Activated CD8-positive, alpha-beta memory T cell treated with anti-CD3 and anti-CD28 coated beads for 36 hours (primary cell): ENCODE data around the gene RNPEP. TPM values are rescaled to one million over a fixed set of nuclear protein-coding genes. Genes with fewer than 3 reads are reported as not detected.

ENCODE experiments used
- CTCF ChIA-PET: fragments of 350-600 bp; sonication (Branson Sonifier 250); formaldehyde crosslinking; loops from one replicate; lab custom pipeline; 2021; ENCODE audit warnings: antibody characterized with exemption; lab: Charles Lee
- POLR2A ChIA-PET: fragments of 350-600 bp; sonication (Branson Sonifier 250); formaldehyde crosslinking; loops from one replicate; lab custom pipeline; 2021; ENCODE audit warnings: antibody characterized with exemption; lab: Charles Lee
- total RNA-seq, 2 experiments: library from RNA; stranded (reverse); gene quantifications; one replicate each; pipeline ENCODE4 v1.2.3, GENCODE V29; 2021

Gene RNPEP
- total RNA-seq, 2 experiments from 2014 or later, result 37.0 to 39.4 TPM

GRCh38 chr1:202002507-202002906 is 20.1 kb downstream of the RNPEP start:
- ChIA-PET CTCF (interaction anchor here (0.6 to 1.8 kb wide), 3 partner anchors 8 to 146 kb away, joined by 3 to 5 read pairs (median 3); partner anchors contain the start of gene ELF3), POLR2A (no interaction called here)

DNA sequence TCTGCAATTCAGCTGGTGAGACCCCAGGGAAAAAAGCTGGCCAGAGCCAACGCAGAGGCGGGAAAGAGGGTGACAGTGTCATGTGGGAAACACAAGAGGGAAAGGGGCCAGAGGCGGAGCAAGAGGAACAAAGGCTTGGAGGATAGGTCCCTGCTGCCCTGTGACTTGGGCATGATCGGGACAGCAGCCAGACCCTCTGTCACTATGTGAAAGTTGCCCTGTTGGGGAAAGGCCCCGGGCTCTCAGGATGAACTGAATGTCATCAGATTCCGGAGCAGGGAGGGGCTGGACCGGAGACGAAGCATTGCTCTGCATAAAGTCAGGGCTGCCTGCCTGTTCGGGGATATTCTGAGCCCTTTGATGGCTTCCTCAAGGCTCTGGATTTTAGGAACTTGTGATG is 22.3 kb downstream of the RNPEP start:
- POLR2A ChIA-PET, result no interaction called here
- CTCF ChIA-PET, result no interaction called here

DNA sequence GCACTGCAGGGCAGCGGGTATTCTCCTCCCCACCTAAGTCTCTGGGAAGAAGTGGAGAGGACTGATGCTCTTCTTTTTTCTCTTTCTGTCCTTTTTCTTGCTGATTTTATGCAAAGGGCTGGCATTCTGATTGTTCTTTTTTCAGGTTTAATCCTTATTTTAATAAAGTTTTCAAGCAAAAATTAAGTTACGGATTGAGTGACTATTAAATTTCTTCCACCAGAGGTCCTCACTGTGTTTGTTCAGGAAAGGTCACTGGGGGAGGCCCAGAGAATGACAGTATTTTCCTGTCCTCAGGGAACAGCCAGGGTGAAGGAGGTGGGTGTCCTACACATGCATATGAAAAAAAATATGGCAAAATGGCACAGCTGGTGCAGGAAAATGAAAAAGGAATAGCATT is 23.5 kb downstream of the RNPEP start:
- CTCF ChIA-PET, result no interaction called here
- POLR2A ChIA-PET, result no interaction called here

GRCh38 chr1:202007304-202007703 is 24.9 kb downstream of the RNPEP start:
- POLR2A ChIA-PET, result no interaction called here
- CTCF ChIA-PET, result interaction anchor here (0.6 to 1.8 kb wide), 4 partner anchors 10 to 128 kb away, joined by 3 to 4 read pairs (median 3); no protein-coding TSS in a partner anchor

DNA sequence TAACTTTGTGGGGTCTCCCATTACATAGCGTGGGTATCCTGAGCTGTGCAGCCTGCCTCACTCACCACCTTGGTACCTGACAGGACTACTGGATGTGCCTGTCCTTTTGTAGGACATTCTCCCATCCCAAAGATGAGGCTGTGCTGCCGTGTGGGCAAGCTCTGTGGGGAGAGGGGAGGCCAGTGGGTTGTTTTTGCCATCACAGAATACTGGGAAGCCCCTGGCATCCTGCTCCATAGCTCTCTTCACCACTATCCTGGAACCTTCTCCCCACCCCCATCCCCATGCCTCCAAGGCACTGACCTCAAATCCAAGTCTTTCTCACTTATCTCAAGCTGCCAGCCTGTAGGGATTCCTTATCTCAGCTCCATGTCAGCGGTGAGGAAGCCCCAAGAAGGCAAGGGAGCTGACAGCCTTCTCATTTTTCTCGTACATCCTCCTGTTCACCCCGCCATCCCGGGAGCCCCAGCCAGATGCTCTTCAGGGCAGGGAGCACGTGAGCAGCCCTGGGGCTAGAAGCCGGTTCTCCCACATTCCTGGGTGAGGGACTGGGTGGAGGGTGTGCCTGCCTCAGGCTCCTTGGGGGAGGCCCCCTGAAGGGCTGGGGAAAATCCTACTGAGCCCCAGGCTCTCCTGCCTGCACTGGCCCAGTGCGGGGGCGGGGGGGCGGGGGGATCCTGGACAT is 25.5 kb downstream of the RNPEP start:
- CTCF ChIA-PET, result interaction anchor here (0.6 to 2.0 kb wide), 5 partner anchors 9 to 128 kb away, joined by 3 to 5 read pairs (median 3); no protein-coding TSS in a partner anchor
- POLR2A ChIA-PET, result no interaction called here

- CTCF ChIA-PET, result interaction anchor here (0.5 to 2.3 kb wide), 10 partner anchors 8 to 131 kb away, joined by 3 to 8 read pairs (median 4); partner anchors contain the start of gene RNPEP
- POLR2A ChIA-PET, result no interaction called here
Measured at GRCh38 chr1:202009326-202010179, 27.1 kb downstream of the RNPEP start.

DNA sequence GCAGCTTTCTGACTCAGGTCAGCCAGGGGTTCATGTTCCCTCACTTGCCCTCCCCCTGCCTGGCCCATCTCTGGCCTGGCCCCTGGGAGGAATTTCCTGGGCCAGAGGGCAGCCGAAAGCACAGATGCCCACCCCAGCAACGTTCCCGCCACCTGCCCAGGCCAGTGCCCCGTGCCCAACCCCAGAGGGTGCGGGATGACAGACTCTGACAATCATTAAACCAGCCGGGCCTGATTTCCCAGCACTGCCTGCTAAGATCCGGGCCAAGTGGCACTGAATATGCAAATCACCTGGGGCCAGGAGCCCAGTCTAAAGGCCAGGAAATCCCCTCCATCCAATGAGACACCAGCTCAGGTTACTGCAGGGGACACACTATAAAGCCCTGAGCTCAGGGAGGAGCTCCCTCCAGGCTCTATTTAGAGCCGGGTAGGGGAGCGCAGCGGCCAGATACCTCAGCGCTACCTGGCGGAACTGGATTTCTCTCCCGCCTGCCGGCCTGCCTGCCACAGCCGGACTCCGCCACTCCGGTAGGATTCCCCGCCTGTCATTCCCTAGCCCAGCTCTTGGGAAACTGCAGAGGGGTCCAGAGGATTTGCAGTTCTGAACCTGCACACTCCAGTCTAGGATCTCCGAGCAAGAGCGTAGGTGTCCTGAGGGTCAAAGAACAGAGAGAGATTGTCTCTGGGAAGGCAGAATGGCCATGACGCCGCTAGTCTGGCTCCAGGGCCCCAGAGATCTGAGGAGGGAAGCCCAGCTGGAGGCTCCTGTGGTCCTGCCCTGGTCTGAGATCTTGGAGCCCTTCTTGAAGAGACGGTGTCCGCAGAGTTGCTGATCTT is 27.9 kb downstream of the RNPEP start, which contains the start of gene ELF3:
ELF3 (plus strand) TSS at position 408 of the 836 bp plus-strand sequence. CDS start 550 bp downstream, outside the sequence.
- ChIA-PET POLR2A (no interaction called here), CTCF (interaction anchor here (0.5 to 2.3 kb wide), 6 partner anchors 9 to 130 kb away, joined by 3 to 8 read pairs (median 4); no protein-coding TSS in a partner anchor)

DNA sequence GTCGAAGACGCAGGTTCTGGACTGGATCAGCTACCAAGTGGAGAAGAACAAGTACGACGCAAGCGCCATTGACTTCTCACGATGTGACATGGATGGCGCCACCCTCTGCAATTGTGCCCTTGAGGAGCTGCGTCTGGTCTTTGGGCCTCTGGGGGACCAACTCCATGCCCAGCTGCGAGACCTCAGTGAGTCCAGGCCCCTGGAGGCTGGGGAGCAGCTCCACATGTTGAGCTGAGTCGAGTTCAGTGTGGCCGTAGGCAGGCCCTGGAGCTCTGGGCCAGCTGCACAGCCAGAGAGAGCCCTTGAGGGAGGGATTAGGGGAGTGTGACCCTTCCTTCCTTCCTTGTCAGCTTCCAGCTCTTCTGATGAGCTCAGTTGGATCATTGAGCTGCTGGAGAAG is 29.5 kb downstream of the RNPEP start:
- POLR2A ChIA-PET, result no interaction called here
- CTCF ChIA-PET, result interaction anchor here (1.4 to 2.3 kb wide), 2 partner anchors 116 to 123 kb away, joined by 5 to 8 read pairs; no protein-coding TSS in a partner anchor

DNA sequence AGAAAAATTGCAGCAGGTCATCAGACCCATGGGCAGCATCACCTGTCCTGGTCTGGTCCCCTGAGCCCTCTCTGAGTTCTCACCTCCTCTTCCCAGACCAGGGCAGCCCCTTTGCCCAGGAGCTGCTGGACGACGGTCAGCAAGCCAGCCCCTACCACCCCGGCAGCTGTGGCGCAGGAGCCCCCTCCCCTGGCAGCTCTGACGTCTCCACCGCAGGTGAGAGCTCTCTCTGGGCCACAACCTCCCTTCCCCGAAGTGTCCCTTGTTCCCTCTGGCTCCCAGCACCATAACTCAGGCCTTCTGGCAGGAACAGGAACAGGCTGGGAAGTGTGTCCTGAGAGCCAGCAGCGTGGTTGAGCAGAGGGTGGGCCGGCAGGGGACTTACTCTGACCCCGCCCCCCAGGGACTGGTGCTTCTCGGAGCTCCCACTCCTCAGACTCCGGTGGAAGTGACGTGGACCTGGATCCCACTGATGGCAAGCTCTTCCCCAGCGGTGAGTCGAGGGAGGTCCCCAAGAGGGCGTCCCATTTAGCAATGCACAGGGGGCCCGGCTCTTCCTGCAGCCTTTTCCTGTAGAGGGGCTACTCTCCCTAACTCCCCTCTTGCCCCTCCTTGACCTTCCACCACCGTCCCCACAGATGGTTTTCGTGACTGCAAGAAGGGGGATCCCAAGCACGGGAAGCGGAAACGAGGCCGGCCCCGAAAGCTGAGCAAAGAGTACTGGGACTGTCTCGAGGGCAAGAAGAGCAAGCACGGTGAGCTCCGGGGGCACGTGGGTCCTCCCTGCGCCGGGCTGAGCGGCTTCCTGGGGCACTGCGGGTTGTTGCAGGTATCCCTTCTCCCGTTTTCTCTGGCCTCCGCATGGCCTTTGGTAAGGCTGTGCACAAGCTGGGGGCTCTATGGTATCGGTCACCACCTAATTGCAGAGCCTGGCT is 30.4 kb downstream of the RNPEP start:
- ChIA-PET CTCF (interaction anchor here (0.6 to 1.4 kb wide), 3 partner anchors 10 to 117 kb away, joined by 3 to 5 read pairs (median 3); no protein-coding TSS in a partner anchor), POLR2A (no interaction called here)

GRCh38 chr1:202013603-202014002 is 31.2 kb downstream of the RNPEP start:
- POLR2A ChIA-PET, result no interaction called here
- CTCF ChIA-PET, result interaction anchor here (0.6 to 0.9 kb wide), 2 partner anchors 74 to 99 kb away, joined by 3 read pairs; no protein-coding TSS in a partner anchor

DNA sequence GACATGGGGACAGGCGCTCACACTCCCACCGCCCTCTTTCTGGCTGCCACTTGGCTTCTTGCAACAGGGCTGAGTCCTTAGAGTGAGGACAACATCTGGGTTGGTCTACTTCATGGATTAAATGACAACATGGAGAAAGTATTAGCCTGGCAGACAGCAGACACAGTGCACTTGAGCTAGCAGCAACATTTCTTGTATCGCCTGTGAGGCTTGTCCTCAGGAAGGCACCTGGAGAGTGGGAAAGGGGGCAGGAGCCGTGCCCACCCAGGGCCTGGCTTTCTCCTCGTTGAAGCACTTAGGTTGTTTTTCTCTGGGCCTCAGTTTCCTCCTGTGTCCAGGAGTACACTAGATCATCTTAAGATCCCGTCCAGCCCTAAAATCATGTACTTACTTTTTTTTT is 31.6 kb downstream of the RNPEP start:
- ChIA-PET POLR2A (no interaction called here), CTCF (interaction anchor here (0.9 to 1.5 kb wide), 2 partner anchors 15 to 99 kb away, joined by 3 read pairs; no protein-coding TSS in a partner anchor)

DNA sequence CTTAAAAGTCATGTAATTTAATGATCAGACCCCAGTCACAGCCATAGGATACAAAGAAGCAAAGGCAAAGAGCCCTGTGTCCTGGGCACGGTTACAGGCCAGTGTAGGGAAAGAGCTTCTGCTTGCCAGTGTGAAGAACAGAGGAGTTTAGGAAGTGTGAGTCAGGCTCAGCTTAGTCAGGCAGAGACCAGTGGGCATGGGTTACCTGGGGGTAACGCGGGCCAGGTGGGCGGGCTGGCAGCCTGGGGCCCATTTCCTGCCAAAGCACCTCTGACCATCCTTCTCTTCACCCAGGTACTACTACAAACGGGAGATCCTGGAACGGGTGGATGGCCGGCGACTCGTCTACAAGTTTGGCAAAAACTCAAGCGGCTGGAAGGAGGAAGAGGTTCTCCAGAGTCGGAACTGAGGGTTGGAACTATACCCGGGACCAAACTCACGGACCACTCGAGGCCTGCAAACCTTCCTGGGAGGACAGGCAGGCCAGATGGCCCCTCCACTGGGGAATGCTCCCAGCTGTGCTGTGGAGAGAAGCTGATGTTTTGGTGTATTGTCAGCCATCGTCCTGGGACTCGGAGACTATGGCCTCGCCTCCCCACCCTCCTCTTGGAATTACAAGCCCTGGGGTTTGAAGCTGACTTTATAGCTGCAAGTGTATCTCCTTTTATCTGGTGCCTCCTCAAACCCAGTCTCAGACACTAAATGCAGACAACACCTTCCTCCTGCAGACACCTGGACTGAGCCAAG is 32.6 kb downstream of the RNPEP start:
- ChIA-PET POLR2A (no interaction called here), CTCF (interaction anchor here (0.5 to 1.5 kb wide), 2 partner anchors 16 to 69 kb away, joined by 3 read pairs; no protein-coding TSS in a partner anchor)

- ChIA-PET POLR2A (no interaction called here), CTCF (interaction anchor here (1.5 kb wide), 1 partner anchor 16 kb away, joined by 3 read pairs; no protein-coding TSS in a partner anchor)
Measured at GRCh38 chr1:202015662-202015937, 33.2 kb downstream of the RNPEP start.

GRCh38 chr1:202016022-202016810 is 33.8 kb downstream of the RNPEP start:
- POLR2A ChIA-PET, result no interaction called here
- CTCF ChIA-PET, result interaction anchor here (1.9 kb wide), 1 partner anchor 9 kb away, joined by 4 read pairs; no protein-coding TSS in a partner anchor

GRCh38 chr1:202016811-202017748 is 34.6 kb downstream of the RNPEP start:
- ChIA-PET CTCF (interaction anchor here (0.9 to 1.9 kb wide), 2 partner anchors 10 to 117 kb away, joined by 3 to 4 read pairs; no protein-coding TSS in a partner anchor), POLR2A (no interaction called here)
